Measurements from ENCODE around the gene JRKL. TPM values are rescaled to one million over a fixed set of nuclear protein-coding genes. Genes with fewer than 3 reads are reported as not detected.

The JRKL gene
- total and polyA plus RNA-seq, 2 of the 8 experiments (the other 6 are each of a cell fraction or from before 2014, with no cell fraction given), result 1.4 to 4.9 TPM

DNA sequence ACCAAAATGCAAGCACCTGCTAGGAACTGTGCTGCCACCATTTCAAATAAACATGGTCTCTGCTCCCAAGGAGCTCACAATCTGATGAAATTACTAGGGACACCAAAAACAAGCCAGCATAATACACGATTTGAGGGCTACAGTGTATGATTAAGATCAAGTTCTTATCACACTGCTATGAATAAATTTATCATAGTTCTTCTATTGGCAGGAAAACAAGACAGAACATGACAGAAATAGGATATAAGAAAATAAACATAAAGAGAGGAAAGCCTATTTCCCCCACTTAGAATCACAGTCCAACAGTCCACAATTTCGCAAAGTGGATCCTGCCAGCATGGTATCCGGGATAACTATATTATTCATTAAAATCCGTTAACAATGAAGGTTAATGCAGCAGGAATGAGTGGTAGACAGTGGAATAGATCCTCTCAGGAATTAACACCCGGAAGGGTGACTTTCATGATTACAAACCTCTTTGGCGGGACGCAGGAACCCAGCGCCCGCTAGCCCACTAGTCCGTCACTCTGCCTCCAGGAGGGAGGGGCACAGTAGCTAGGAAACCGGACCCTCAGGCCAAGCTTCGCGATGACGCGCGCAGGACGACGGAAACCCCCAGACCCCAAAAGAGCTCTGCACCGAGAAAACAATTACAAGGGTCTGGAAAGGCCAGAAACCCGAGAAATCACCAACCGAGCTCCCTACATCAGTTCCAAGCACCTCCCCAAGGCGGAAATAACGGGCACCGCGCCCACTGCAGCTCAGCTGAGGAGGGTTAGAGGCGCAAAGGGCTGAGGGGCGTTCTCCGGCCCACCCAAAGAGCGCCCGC, 708 bp upstream of the JRKL start:
- Histone ChIP-seq H3K4ac (replicated peaks; ENCODE audit: insufficient read length, low read depth, low read length) (no peak overlapping the region), H3K23me2 (ENCODE audit: low read depth, low read length) (peaks cover 5% of the 10 kb centered on the region), H3K23ac (ENCODE audit: insufficient read length) (no peak overlapping the region), H3K9ac (replicated peaks in 1 of 4; ENCODE audit: extremely low read depth in 1 of 4, low read depth in 3 of 4, low read length in 3 of 4) (peak overlapping the region; percentile 53 to 82 (median 80)), H4K91ac (replicated peaks; ENCODE audit: insufficient read length, low read length) (peak overlapping the region; percentile 52), H4K5ac (ENCODE audit: insufficient read length, low read depth, low read length) (peak overlapping the region; percentile 95), H2AK5ac (ENCODE audit: low read depth, low read length) (no peak overlapping the region), H3K27me3 (replicated peaks in 1 of 4; ENCODE audit: control insufficient read depth in 3 of 4, extremely low read depth in 1 of 4, insufficient read depth in 3 of 4, low read length in 3 of 4) (no peaks in the 10 kb centered on the region), H2BK20ac (ENCODE audit: low read length) (no peak overlapping the region), H2BK15ac (ENCODE audit: low read length) (no peak overlapping the region), H3K14ac (ENCODE audit: insufficient read length) (no peak overlapping the region), H4K8ac (ENCODE audit: extremely low read depth, insufficient read depth, low read length) (peak overlapping the region; percentile 92; the same call in 1 of the 2 replicates), H2AFZ (ENCODE audit: low read length) (peak overlapping the region; percentile 33), H3K4me2 (ENCODE audit: insufficient read depth in 1 of 2, low read depth in 2 of 2, low read length in 2 of 2) (peak overlapping the region; percentile 68 to 96), H4K20me1 (replicated peaks in 1 of 2; ENCODE audit: control insufficient read depth in 1 of 2, insufficient read depth in 2 of 2, low read length in 2 of 2) (no peaks in the 10 kb centered on the region), H3K4me3 (ENCODE audit: extremely low read depth in 1 of 4, insufficient read depth in 2 of 4, low read depth in 3 of 4, low read length in 4 of 4) (peak overlapping the region; percentile 69 to 93 (median 78)), H2BK12ac (ENCODE audit: low read depth, low read length) (no peak overlapping the region), H3K79me1 (ENCODE audit: low read depth, low read length) (no peaks in the 10 kb centered on the region; the same call in 1 of the 2 replicates), H3K18ac (ENCODE audit: extremely low read depth, low read length) (peak overlapping the region; percentile 80), H2BK5ac (ENCODE audit: low read depth, low read length) (peak overlapping the region; percentile 40; the same call in 1 of the 2 replicates), H3K27ac (ENCODE audit: low read depth, low read length) (peak overlapping the region; percentile 89), H3K79me2 (ENCODE audit: control insufficient read depth in 1 of 2, insufficient read depth in 2 of 2, low read length in 2 of 2) (peaks cover 0 to 19% of the 10 kb centered on the region in 2 experiments; a peak in 2 of 4 replicates), H3K56ac (replicated peaks; ENCODE audit: insufficient read length, low read depth, low read length) (peak overlapping the region; percentile 19), H3K9me3 (ENCODE audit: insufficient read depth in 2 of 2, low read depth in 1 of 2, low read length in 1 of 2) (no peaks in the 10 kb centered on the region; a peak in 2 of 4 replicates), H2BK120ac (replicated peaks; ENCODE audit: low read depth, low read length) (no peak overlapping the region), H3K4me1 (replicated peaks in 1 of 4; ENCODE audit: control insufficient read depth in 3 of 4, insufficient read depth in 4 of 4, low read length in 3 of 4) (peaks cover 0 to 2% (median under 1%) of the 10 kb centered on the region in 4 experiments; a peak in 2 of 7 replicates), H3K36me3 (ENCODE audit: control insufficient read depth in 2 of 4, insufficient read depth in 4 of 4, low read length in 3 of 4) (peaks cover 0 to under 1% (median 0%) of the 10 kb centered on the region in 4 experiments; a peak in 4 of 8 replicates)
- DNase-seq (ENCODE audit: low read depth in 1 of 2, low spot score in 2 of 2), result peak in 1 of 2 experiments; percentile 36
- no peak for FAIRE-seq
- WGBS, 2 experiments (ENCODE audit: extremely low coverage in 1 of 2, insufficient coverage in 1 of 2, insufficient read length in 1 of 2, insufficient replicate concordance in 2 of 2, low coverage in 1 of 2, low lambda C conversion rate in 2 of 2, missing lambda C conversion rate in 1 of 2), result 3% methylated on average over 28 of the region's 30 CpGs; no CpG with 5 or more reads in 1 of the 2 experiments
- ChIA-PET CTCF (ENCODE audit: partially characterized antibody) (interaction anchor here (0.8 to 2.1 kb wide), 5 partner anchors 7 to 553 kb away, joined by 3 to 9 read pairs (median 3); partner anchors contain the start of gene MAML2), POLR2A (ENCODE audit: partially characterized antibody) (interaction anchor here (0.8 to 1.9 kb wide), 8 partner anchors 17 to 599 kb away, joined by 3 to 9 read pairs (median 5); partner anchors contain the start of genes CEP57, FAM76B and MAML2)
- TF ChIP-seq TAF7 (optimal IDR thresholded peaks at IDR 0.05; ENCODE audit: borderline replicate concordance, low read depth, low read length), result peak; percentile 30
- no peak for TF ChIP-seq EZH2 (IDR thresholded peaks at IDR 0.05; ENCODE audit: low read depth, low read length, severe bottlenecking)
- TF ChIP-seq CHD2 (IDR thresholded peaks at IDR 0.05; ENCODE audit: low read length), result peak; percentile 50; the same call in 1 of the 2 replicates
- TF ChIP-seq POLR2AphosphoS5 (IDR thresholded peaks at IDR 0.05; ENCODE audit: low read depth, low read length), result peak; percentile 38; the same call in 1 of the 2 replicates
- TF ChIP-seq TCF12 (IDR thresholded peaks at IDR 0.05; ENCODE audit: low read depth, low read length), result 0 out of 2 replicates have a peak, but pooled peaks have one; percentile 1
- TF ChIP-seq KDM5A (IDR thresholded peaks at IDR 0.05; ENCODE audit: low read length), result no peak
- no peak for TF ChIP-seq GTF2F1 (IDR thresholded peaks at IDR 0.05; ENCODE audit: borderline replicate concordance, low read depth, low read length)
- TF ChIP-seq, protein P1, sequence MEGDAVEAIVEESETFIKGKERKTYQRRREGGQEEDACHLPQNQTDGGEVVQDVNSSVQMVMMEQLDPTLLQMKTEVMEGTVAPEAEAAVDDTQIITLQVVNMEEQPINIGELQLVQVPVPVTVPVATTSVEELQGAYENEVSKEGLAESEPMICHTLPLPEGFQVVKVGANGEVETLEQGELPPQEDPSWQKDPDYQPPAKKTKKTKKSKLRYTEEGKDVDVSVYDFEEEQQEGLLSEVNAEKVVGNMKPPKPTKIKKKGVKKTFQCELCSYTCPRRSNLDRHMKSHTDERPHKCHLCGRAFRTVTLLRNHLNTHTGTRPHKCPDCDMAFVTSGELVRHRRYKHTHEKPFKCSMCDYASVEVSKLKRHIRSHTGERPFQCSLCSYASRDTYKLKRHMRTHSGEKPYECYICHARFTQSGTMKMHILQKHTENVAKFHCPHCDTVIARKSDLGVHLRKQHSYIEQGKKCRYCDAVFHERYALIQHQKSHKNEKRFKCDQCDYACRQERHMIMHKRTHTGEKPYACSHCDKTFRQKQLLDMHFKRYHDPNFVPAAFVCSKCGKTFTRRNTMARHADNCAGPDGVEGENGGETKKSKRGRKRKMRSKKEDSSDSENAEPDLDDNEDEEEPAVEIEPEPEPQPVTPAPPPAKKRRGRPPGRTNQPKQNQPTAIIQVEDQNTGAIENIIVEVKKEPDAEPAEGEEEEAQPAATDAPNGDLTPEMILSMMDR (IDR thresholded peaks at IDR 0.05; ENCODE audit: control extremely low read depth in 1 of 3, insufficient read depth in 1 of 3, low read depth in 1 of 3, low read length in 3 of 3), result no peak
